AG09309 (cell line): ENCODE data around the gene BUD31.

ENCODE experiments used
- DNase-seq: peaks from one replicate; pipeline ENCODE4 v3.0.0-alpha.2; 2010; ENCODE audit warnings: low read depth
- H3K4me3 ChIP-seq: 2 replicates; pipeline ENCODE4 v1.5.1; 2011; ENCODE audit warnings: mild to moderate bottlenecking, low read depth, low read length, moderate library complexity; ENCODE audit not compliant: control insufficient read depth
- CTCF ChIP-seq: IDR thresholded peaks from 2 replicates; pipeline ENCODE4 v1.5.1; 2011; ENCODE audit warnings: mild to moderate bottlenecking, low read depth, low read length, inconsistent platforms; ENCODE audit not compliant: insufficient read depth, control insufficient read depth; ENCODE audit errors: missing control alignments

BUD31 gene

GRCh38 chr7:99457050-99457649, 48.4 kb downstream of the BUD31 start:
- DNase-seq = no peak
- H3K4me3 ChIP-seq = no peak overlapping the region
- no peak for TF ChIP-seq CTCF

GRCh38 chr7:99457650-99458493, 49.1 kb downstream of the BUD31 start:
- DNase-seq = no peak
- no peak overlapping the region for H3K4me3 ChIP-seq
- no peak for TF ChIP-seq CTCF

- TF ChIP-seq CTCF = peak; percentile 33
- H3K4me3 ChIP-seq = no peak overlapping the region
- DNase-seq = no peak
Observed at GRCh38 chr7:99459087-99459486, 50.3 kb downstream of the BUD31 start.

GRCh38 chr7:99460651-99461050, 51.9 kb downstream of the BUD31 start:
- H3K4me3 ChIP-seq = no peak overlapping the region
- DNase-seq = no peak
- TF ChIP-seq CTCF = no peak

GRCh38 chr7:99461221-99461620, 52.5 kb downstream of the BUD31 start:
- DNase-seq = no peak
- H3K4me3 ChIP-seq = no peak overlapping the region
- no peak for TF ChIP-seq CTCF

GRCh38 chr7:99465421-99465768, 56.6 kb downstream of the BUD31 start:
- peak overlapping the region; percentile 67 for H3K4me3 ChIP-seq
- no peak for TF ChIP-seq CTCF
- DNase-seq = no peak
